CD4-positive, alpha-beta T cell treated with Interleukin-15 for 1 hour (primary cell): Measurements from ENCODE around the gene NPHS1.

ENCODE experiments used
- DNase-seq: peaks from one replicate; pipeline ENCODE4 v3.0.0-alpha.2; 2020

Gene NPHS1

GRCh38 chr19:35784503-35785338, 67.6 kb downstream of the NPHS1 start:
- DNase-seq, result no peak

GRCh38 chr19:35783469-35784434, 68.6 kb downstream of the NPHS1 start:
- no peak for DNase-seq

GRCh38 chr19:35782589-35782988, 69.7 kb downstream of the NPHS1 start:
- no peak for DNase-seq

- DNase-seq, result no peak
Measured at GRCh38 chr19:35781650-35782049, 70.7 kb downstream of the NPHS1 start.

- no peak for DNase-seq
Measured at GRCh38 chr19:35780717-35781116, 71.6 kb downstream of the NPHS1 start.

- DNase-seq, result no peak
Measured at GRCh38 chr19:35780058-35780457, 72.2 kb downstream of the NPHS1 start.

GRCh38 chr19:35779033-35779432, 73.3 kb downstream of the NPHS1 start:
- DNase-seq, result no peak

- DNase-seq, result no peak
Measured at GRCh38 chr19:35777961-35778360, 74.3 kb downstream of the NPHS1 start.

- DNase-seq, result no peak
Measured at GRCh38 chr19:35777086-35777841, 75.0 kb downstream of the NPHS1 start.

GRCh38 chr19:35776102-35776788, 76.1 kb downstream of the NPHS1 start:
- no peak for DNase-seq
